Neuronal stem cell (in vitro differentiated cells): ENCODE results near the gene SOCS1.

Source experiments
- DNase-seq: peaks from one replicate; pipeline ENCODE4 v3.0.0-alpha.2; 2013; ENCODE audit warnings: low spot score
- H2AFZ ChIP-seq: one replicate; pipeline ENCODE4 v1.6.1; 2013; ENCODE audit warnings: mild to moderate bottlenecking, low read length, inconsistent platforms
- H2AK5ac ChIP-seq: 2 replicates; pipeline ENCODE4 v1.6.1; 2013; ENCODE audit warnings: low read depth, mild to moderate bottlenecking, inconsistent platforms, low read length, moderate library complexity, mixed read lengths
- H2BK120ac ChIP-seq: 2 replicates; pipeline ENCODE4 v1.6.1; 2013; ENCODE audit warnings: low read depth, mild to moderate bottlenecking, inconsistent platforms, low read length, moderate library complexity, mixed read lengths
- H2BK12ac ChIP-seq: one replicate; pipeline ENCODE4 v1.6.1; 2013; ENCODE audit warnings: low read length, inconsistent platforms
- H2BK15ac ChIP-seq: 2 replicates; pipeline ENCODE4 v1.6.1; 2013; ENCODE audit warnings: mild to moderate bottlenecking, low read length, inconsistent platforms, mixed read lengths
- H2BK5ac ChIP-seq: one replicate; pipeline ENCODE4 v1.6.1; 2013; ENCODE audit warnings: inconsistent platforms, mild to moderate bottlenecking, low read length, moderate library complexity
- H3K14ac ChIP-seq: one replicate; pipeline ENCODE4 v1.6.1; 2013; ENCODE audit warnings: low read length, inconsistent platforms
- H3K18ac ChIP-seq: 2 replicates; pipeline ENCODE4 v1.6.1; 2013; ENCODE audit warnings: low read length, inconsistent platforms
- H3K23ac ChIP-seq: 2 replicates; pipeline ENCODE4 v1.6.1; 2013; ENCODE audit warnings: low read depth, mild to moderate bottlenecking, mixed read lengths, low read length, inconsistent platforms; ENCODE audit not compliant: poor library complexity
- H3K27ac ChIP-seq: replicated peaks from 3 replicates; pipeline ENCODE4 v1.5.1; 2013; ENCODE audit warnings: low read length, inconsistent platforms
- H3K27me3 ChIP-seq, 3 experiments: 2 replicates each; pipeline ENCODE4 v1.6.1; 2013; ENCODE audit warnings: low read length in 3 of 3, mild to moderate bottlenecking in 2 of 3, inconsistent platforms in 1 of 3, low read depth in 1 of 3, mixed read lengths in 1 of 3, moderate library complexity in 1 of 3; ENCODE audit not compliant: control insufficient read depth in 3 of 3, insufficient read depth in 3 of 3
- H3K36me3 ChIP-seq, 2 donors: replicated peaks in 1 of 2; 2 replicates each; pipeline ENCODE4 v1.6.1; 2013; ENCODE audit warnings: low read length in 2 of 2; ENCODE audit not compliant: control insufficient read depth in 2 of 2, insufficient read depth in 2 of 2
- H3K4ac ChIP-seq: 2 replicates; pipeline ENCODE4 v1.6.1; 2013; ENCODE audit warnings: inconsistent platforms, mild to moderate bottlenecking, low read length, moderate library complexity
- H3K4me1 ChIP-seq, 2 donors: 1 replicate in 1 of 2; 2 replicates in 1 of 2; pipeline ENCODE4 v1.6.1; 2013; ENCODE audit warnings: low read length in 2 of 2, low read depth in 1 of 2; ENCODE audit not compliant: control insufficient read depth in 2 of 2, insufficient read depth in 1 of 2
- H3K4me2 ChIP-seq: one replicate; pipeline ENCODE4 v1.6.1; 2013; ENCODE audit warnings: mild to moderate bottlenecking, low read length, inconsistent platforms; ENCODE audit not compliant: insufficient read depth, poor library complexity, severe bottlenecking
- H3K4me3 ChIP-seq, 2 donors: 2 replicates each; pipeline ENCODE4 v1.5.1; 2013; ENCODE audit warnings: low read length in 2 of 2, mild to moderate bottlenecking in 2 of 2, inconsistent platforms in 1 of 2, moderate library complexity in 1 of 2
- H3K79me1 ChIP-seq: one replicate; pipeline ENCODE4 v1.6.1; 2013; ENCODE audit warnings: low read depth, mild to moderate bottlenecking, inconsistent platforms, low read length, moderate library complexity
- H3K9ac ChIP-seq: one replicate; pipeline ENCODE4 v1.6.1; 2013; ENCODE audit warnings: mild to moderate bottlenecking, low read depth, low read length, inconsistent platforms; ENCODE audit not compliant: poor library complexity
- H3K9me3 ChIP-seq, 2 donors: replicated peaks in 1 of 2; 2 replicates each; pipeline versions ENCODE3 to v1.6.1; 2013; ENCODE audit warnings: low read length in 2 of 2, mild to moderate bottlenecking in 2 of 2, inconsistent platforms in 1 of 2, low read depth in 1 of 2, mixed read lengths in 1 of 2, moderate library complexity in 1 of 2; ENCODE audit not compliant: control insufficient read depth in 2 of 2, insufficient read depth in 1 of 2
- H4K8ac ChIP-seq: one replicate; pipeline ENCODE4 v1.6.1; 2013; ENCODE audit warnings: low read depth, mild to moderate bottlenecking, inconsistent platforms, low read length, moderate library complexity
- H4K91ac ChIP-seq: one replicate; pipeline ENCODE4 v1.6.1; 2013; ENCODE audit warnings: low read length, low read depth, mild to moderate bottlenecking, inconsistent platforms; ENCODE audit not compliant: poor library complexity
- WGBS, 2 donors: extraction: QIAGEN DNeasy Blood & Tissue Kit; methylation state at CpG; one replicate each; pipeline ENCODE4 v1.1.7; 2013; ENCODE audit warnings: missing lambda C conversion rate in 2 of 2, mixed read lengths in 1 of 2; ENCODE audit not compliant: insufficient read length in 2 of 2, insufficient replicate concordance in 1 of 2; ENCODE audit errors: extremely low coverage in 2 of 2; 5-methylcytosine and 5-hydroxymethylcytosine counted together

SOCS1 gene

GRCh38 chr16:11272921-11273720 is 17.1 kb upstream of the SOCS1 start, which contains the start of gene PRM3:
Gene PRM3, minus strand, starts transcription at chr16:11273629. Its CDS starts 34 bp downstream, at chr16:11273595.
- Histone ChIP-seq H3K23ac (no peak within 1 kb of the TSS), H3K4me3 (no peak within 1 kb of the TSS), H2BK120ac (no peak within 1 kb of the TSS), H4K91ac (peak within 1 kb of the TSS; percentile 19), H2BK5ac (peak within 1 kb of the TSS; percentile 68), H3K36me3 (no peaks in the 10 kb centered on the region), H3K4me1 (peaks cover 6 to 10% of the 10 kb centered on the region in 2 donors), H3K9me3 (no peaks in the 10 kb centered on the region), H3K9ac (no peak within 1 kb of the TSS), H3K4me2 (no peak within 1 kb of the TSS), H3K14ac (peak within 1 kb of the TSS; percentile 65), H3K27ac (no peak within 1 kb of the TSS), H3K18ac (peak within 1 kb of the TSS; percentile 89), H3K79me1 (no peaks in the 10 kb centered on the region), H2AK5ac (peak within 1 kb of the TSS; percentile 53), H2AFZ (peak within 1 kb of the TSS; percentile 75), H2BK15ac (peak within 1 kb of the TSS; percentile 91), H3K4ac (peak within 1 kb of the TSS; percentile 39), H2BK12ac (peak within 1 kb of the TSS; percentile 78), H3K27me3 (no peaks in the 10 kb centered on the region), H4K8ac (no peak within 1 kb of the TSS)
- no CpG with 5 or more reads among the region's 30 CpGs for WGBS, 2 donors
- no peak for DNase-seq

- Histone ChIP-seq H4K8ac (no peak overlapping the region), H3K4ac (no peak overlapping the region), H3K4me3 (no peak overlapping the region), H2BK5ac (peak overlapping the region; percentile 68), H4K91ac (peak overlapping the region; percentile 19), H3K4me2 (no peak overlapping the region), H3K9ac (no peak overlapping the region), H2BK12ac (no peak overlapping the region), H3K79me1 (no peaks in the 10 kb centered on the region), H2BK120ac (no peak overlapping the region), H3K36me3 (no peaks in the 10 kb centered on the region), H3K9me3 (no peaks in the 10 kb centered on the region), H3K4me1 (peaks cover 6 to 10% of the 10 kb centered on the region in 2 donors), H3K27me3 (no peaks in the 10 kb centered on the region), H3K18ac (peak overlapping the region; percentile 25), H3K14ac (peak overlapping the region; percentile 65), H2AFZ (peak overlapping the region; percentile 75), H2AK5ac (peak overlapping the region; percentile 23), H3K27ac (no peak overlapping the region), H2BK15ac (peak overlapping the region; percentile 91), H3K23ac (no peak overlapping the region)
- no peak for DNase-seq
- no CpG with 5 or more reads among the region's 6 CpGs for WGBS, 2 donors
These were observed 16.5 kb upstream of the SOCS1 start for GRCh38 chr16:11272484-11272883.

GRCh38 chr16:11271610-11272009 is 15.6 kb upstream of the SOCS1 start:
- no peaks in the 10 kb centered on the region for H3K36me3 ChIP-seq
- H3K4ac ChIP-seq, result no peak overlapping the region
- no peak overlapping the region for H2BK5ac ChIP-seq
- no peaks in the 10 kb centered on the region for H3K27me3 ChIP-seq
- no peak overlapping the region for H2BK15ac ChIP-seq
- H3K9ac ChIP-seq, result no peak overlapping the region
- no peak overlapping the region for H2AFZ ChIP-seq
- H3K4me2 ChIP-seq, result no peak overlapping the region
- H2BK120ac ChIP-seq, result no peak overlapping the region
- H3K4me3 ChIP-seq, result no peak overlapping the region
- H3K14ac ChIP-seq, result no peak overlapping the region
- H3K27ac ChIP-seq, result no peak overlapping the region
- no peak overlapping the region for H3K18ac ChIP-seq
- no CpG with 5 or more reads among the region's 10 CpGs for WGBS, 2 donors
- H3K4me1 ChIP-seq, result peaks cover 6 to 10% of the 10 kb centered on the region in 2 donors
- H3K9me3 ChIP-seq, result no peaks in the 10 kb centered on the region
- no peak overlapping the region for H2AK5ac ChIP-seq
- H4K8ac ChIP-seq, result no peak overlapping the region
- no peak for DNase-seq
- H3K79me1 ChIP-seq, result no peaks in the 10 kb centered on the region
- H4K91ac ChIP-seq, result no peak overlapping the region
- H2BK12ac ChIP-seq, result no peak overlapping the region
- H3K23ac ChIP-seq, result no peak overlapping the region

- DNase-seq, result no peak
- Histone ChIP-seq H4K8ac (no peak overlapping the region), H3K4me2 (no peak overlapping the region), H3K27me3 (no peaks in the 10 kb centered on the region), H3K4me3 (no peak overlapping the region), H3K27ac (no peak overlapping the region), H2BK5ac (no peak overlapping the region), H3K79me1 (no peaks in the 10 kb centered on the region), H2AFZ (no peak overlapping the region), H3K9me3 (no peaks in the 10 kb centered on the region), H3K36me3 (no peaks in the 10 kb centered on the region), H3K9ac (no peak overlapping the region), H3K23ac (no peak overlapping the region), H2BK15ac (no peak overlapping the region), H3K14ac (no peak overlapping the region), H3K18ac (no peak overlapping the region), H2BK12ac (no peak overlapping the region), H2AK5ac (no peak overlapping the region), H3K4ac (no peak overlapping the region), H3K4me1 (peaks cover 6 to 10% of the 10 kb centered on the region in 2 donors), H2BK120ac (no peak overlapping the region), H4K91ac (no peak overlapping the region)
- no CpG with 5 or more reads among the region's 2 CpGs for WGBS, 2 donors
These were observed 14.7 kb upstream of the SOCS1 start for GRCh38 chr16:11270602-11271162.
